WTC11 (cell line): ENCODE measurements around the gene ZNF664.

Experiments
- JUN ChIP-seq: sonication (generic); formaldehyde crosslinking; IDR thresholded peaks from 2 replicates; pipeline ENCODE4 v1.8.0; 2023; ENCODE audit warnings: mild to moderate bottlenecking, missing genetic modification reagents
- KAT7 ChIP-seq: sonication (generic); formaldehyde crosslinking; IDR thresholded peaks from 2 replicates; pipeline ENCODE4 v1.8.1; 2023; ENCODE audit warnings: missing genetic modification reagents, mild to moderate bottlenecking, borderline replicate concordance
- NR1H2 ChIP-seq: sonication (generic); formaldehyde crosslinking; IDR thresholded peaks from 2 replicates; pipeline ENCODE4 v1.9.0; 2021; ENCODE audit warnings: mild to moderate bottlenecking, moderate library complexity, missing genetic modification reagents
- SP1 ChIP-seq: sonication (generic); formaldehyde crosslinking; conservative IDR thresholded peaks from 2 replicates; pipeline ENCODE4 v1.8.1; 2022; ENCODE audit warnings: missing genetic modification reagents
- ZNF121 ChIP-seq: sonication (generic); formaldehyde crosslinking; IDR thresholded peaks from 2 replicates; pipeline ENCODE4 v1.8.0; 2023; ENCODE audit warnings: missing genetic modification reagents
- TF ChIP-seq, protein P1 (sequence below): fragments of 200-600 bp; IDR thresholded peaks from 2 replicates; pipeline ENCODE4 v1.8.0; 2022; ENCODE audit warnings: antibody characterized with exemption
- TF ChIP-seq, protein P2 (sequence below): sonication (generic); formaldehyde crosslinking; IDR thresholded peaks from 2 replicates; pipeline ENCODE4 v1.8.0; 2022; ENCODE audit warnings: mild to moderate bottlenecking, missing genetic modification reagents

DNA sequence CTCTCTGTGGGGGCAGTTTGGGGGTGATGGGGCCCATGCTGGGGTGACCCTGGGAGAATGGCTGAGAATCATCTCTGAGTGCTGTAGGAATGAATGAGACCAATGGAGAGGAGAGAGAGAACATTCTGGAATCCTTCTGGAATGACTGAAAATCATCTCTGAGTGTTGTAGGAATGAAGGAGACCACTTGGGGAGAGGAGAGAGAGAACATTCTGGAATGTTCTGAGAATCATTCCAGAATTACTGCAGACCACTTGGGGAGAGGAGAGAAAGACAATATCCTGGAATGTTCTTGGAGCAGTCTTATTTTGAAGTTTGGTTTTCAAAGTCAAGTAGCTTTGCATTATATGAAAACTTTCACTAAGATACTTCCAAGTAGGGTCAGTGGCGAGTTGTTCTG is 64.3 kb downstream of the ZNF664 start:
- TF ChIP-seq, protein P1, sequence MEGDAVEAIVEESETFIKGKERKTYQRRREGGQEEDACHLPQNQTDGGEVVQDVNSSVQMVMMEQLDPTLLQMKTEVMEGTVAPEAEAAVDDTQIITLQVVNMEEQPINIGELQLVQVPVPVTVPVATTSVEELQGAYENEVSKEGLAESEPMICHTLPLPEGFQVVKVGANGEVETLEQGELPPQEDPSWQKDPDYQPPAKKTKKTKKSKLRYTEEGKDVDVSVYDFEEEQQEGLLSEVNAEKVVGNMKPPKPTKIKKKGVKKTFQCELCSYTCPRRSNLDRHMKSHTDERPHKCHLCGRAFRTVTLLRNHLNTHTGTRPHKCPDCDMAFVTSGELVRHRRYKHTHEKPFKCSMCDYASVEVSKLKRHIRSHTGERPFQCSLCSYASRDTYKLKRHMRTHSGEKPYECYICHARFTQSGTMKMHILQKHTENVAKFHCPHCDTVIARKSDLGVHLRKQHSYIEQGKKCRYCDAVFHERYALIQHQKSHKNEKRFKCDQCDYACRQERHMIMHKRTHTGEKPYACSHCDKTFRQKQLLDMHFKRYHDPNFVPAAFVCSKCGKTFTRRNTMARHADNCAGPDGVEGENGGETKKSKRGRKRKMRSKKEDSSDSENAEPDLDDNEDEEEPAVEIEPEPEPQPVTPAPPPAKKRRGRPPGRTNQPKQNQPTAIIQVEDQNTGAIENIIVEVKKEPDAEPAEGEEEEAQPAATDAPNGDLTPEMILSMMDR = no peak
- TF ChIP-seq, protein P2, sequence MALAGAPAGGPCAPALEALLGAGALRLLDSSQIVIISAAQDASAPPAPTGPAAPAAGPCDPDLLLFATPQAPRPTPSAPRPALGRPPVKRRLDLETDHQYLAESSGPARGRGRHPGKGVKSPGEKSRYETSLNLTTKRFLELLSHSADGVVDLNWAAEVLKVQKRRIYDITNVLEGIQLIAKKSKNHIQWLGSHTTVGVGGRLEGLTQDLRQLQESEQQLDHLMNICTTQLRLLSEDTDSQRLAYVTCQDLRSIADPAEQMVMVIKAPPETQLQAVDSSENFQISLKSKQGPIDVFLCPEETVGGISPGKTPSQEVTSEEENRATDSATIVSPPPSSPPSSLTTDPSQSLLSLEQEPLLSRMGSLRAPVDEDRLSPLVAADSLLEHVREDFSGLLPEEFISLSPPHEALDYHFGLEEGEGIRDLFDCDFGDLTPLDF = no peak
- TF ChIP-seq KAT7 (CRISPR knock-in tag) = no peak
- no peak for TF ChIP-seq ZNF121 (CRISPR knock-in tag)
- no peak for TF ChIP-seq NR1H2 (CRISPR knock-in tag)
- TF ChIP-seq JUN = no peak
- TF ChIP-seq SP1 = no peak
